Choroid plexus epithelial cell (primary cell): ENCODE measurements around the gene PARD6B.

Experiments used
- DNase-seq: peaks from one replicate; pipeline ENCODE4 v3.0.0-alpha.2; 2010; ENCODE audit warnings: low read depth
- H3K4me3 ChIP-seq: 2 replicates; pipeline ENCODE4 v1.5.1; 2011; ENCODE audit warnings: low read depth, mild to moderate bottlenecking, control low read depth, low read length, moderate library complexity
- TF ChIP-seq, protein P1 (sequence below): conservative IDR thresholded peaks from 2 replicates; pipeline ENCODE4 v1.5.1; 2011; ENCODE audit warnings: low read depth, mild to moderate bottlenecking, control low read depth, inconsistent platforms, low read length, moderate library complexity

Gene PARD6B

DNA sequence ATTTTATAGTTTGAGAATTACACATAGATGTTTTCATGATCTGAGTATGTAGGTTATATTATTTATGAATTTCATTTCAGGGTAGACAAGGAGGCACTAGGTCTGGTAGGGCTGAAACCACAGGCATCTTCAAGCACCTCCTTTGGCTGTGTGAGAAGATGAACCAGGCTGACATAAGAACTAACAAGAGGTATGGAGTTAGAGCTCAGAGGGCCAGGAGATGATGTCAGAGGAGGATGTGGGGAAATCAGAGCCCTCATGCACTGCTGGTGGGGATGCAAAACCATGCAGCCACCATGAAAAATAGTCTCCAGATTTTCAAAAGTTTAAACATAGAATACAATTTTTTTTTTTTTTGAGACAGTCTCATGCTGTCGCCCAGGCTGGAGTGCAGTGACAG lies 26.4 kb upstream of the PARD6B start:
- TF ChIP-seq, protein P1, sequence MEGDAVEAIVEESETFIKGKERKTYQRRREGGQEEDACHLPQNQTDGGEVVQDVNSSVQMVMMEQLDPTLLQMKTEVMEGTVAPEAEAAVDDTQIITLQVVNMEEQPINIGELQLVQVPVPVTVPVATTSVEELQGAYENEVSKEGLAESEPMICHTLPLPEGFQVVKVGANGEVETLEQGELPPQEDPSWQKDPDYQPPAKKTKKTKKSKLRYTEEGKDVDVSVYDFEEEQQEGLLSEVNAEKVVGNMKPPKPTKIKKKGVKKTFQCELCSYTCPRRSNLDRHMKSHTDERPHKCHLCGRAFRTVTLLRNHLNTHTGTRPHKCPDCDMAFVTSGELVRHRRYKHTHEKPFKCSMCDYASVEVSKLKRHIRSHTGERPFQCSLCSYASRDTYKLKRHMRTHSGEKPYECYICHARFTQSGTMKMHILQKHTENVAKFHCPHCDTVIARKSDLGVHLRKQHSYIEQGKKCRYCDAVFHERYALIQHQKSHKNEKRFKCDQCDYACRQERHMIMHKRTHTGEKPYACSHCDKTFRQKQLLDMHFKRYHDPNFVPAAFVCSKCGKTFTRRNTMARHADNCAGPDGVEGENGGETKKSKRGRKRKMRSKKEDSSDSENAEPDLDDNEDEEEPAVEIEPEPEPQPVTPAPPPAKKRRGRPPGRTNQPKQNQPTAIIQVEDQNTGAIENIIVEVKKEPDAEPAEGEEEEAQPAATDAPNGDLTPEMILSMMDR, result no peak
- no peak overlapping the region for H3K4me3 ChIP-seq
- DNase-seq, result peak; percentile 83

DNA sequence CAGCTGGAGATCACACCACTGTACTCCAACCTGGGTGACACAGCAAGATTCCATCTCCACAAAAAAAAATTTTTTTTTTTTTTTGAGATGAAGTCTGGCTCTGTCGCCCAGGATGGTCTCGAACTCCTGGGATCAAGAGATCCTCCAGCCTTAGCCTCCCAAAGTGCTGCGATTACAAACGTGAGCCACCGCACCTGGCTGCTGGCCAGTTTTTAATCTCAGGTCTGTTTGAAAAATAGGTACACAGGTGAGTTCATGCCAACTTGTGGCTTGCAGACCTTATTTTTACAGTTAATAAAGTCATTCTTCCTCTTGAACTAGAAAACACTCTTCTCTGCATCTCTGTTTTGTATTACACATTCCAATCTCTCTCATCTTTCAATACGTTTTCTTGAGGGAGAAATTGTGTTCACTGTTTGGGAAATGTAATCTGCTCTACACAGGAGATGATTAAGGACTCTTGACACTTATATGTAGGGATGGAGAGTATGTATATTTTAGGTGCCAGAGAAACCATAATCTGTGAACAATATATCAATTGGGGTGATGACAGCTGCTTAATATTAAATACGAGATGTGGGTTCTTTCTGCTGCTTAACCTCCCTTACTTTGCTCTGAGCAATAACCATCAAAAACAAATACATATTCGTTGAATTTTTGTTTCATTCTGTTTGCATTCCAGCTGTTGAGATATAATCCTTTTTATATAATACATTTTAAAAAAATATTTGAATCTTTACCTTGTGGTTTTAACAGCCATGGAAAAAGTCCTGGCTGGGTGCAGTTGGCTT lies 22.3 kb upstream of the PARD6B start:
- TF ChIP-seq, protein P1, result no peak
- peak; percentile 46 for DNase-seq
- no peak overlapping the region for H3K4me3 ChIP-seq

DNA sequence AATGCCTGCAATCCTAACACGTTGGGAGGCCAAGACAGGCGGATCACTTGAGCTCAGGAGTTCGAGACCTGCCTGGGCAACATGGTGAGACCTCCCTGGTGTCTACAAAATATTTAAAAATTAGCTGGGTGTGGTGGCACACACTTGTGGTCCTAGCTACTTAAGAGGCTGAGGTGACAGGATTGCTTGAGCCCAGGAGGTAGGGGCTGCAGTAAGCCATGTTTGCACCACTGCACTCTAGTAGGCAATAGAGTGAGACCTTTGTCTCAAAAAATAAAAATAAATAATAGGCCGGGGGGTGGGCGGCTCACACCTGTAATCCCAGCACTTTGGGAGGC lies 21.8 kb upstream of the PARD6B start:
- DNase-seq, result no peak
- TF ChIP-seq, protein P1, result no peak
- H3K4me3 ChIP-seq, result no peak overlapping the region

DNA sequence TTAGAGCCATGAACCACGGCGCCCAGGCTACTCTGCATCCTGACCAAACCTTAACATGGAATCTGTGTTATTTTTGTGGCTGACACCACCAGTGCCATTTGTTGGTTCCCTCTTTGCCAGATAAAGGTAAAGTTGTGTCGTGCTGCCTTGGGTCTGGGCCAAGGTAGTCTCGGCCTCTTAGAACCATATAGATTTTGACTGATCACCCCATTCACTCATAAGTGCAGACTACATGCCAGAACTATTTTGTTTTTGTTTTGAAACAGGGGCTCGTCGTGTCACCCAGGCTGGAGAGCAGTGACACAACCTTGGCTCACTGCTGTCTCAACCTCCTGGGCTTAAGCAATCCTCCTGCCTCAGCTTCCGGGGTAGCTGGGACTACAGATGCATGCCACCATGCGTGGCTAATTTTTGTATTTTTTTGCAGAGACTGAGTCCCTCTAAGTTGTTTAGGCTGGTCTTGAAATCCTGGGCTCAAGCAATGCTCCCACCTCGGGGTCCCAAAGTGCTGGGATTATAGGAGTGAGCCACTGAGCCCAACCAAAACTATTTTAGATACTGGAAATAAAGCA lies 20.8 kb upstream of the PARD6B start:
- no peak overlapping the region for H3K4me3 ChIP-seq
- TF ChIP-seq, protein P1, result no peak
- DNase-seq, result peak; percentile 40

DNA sequence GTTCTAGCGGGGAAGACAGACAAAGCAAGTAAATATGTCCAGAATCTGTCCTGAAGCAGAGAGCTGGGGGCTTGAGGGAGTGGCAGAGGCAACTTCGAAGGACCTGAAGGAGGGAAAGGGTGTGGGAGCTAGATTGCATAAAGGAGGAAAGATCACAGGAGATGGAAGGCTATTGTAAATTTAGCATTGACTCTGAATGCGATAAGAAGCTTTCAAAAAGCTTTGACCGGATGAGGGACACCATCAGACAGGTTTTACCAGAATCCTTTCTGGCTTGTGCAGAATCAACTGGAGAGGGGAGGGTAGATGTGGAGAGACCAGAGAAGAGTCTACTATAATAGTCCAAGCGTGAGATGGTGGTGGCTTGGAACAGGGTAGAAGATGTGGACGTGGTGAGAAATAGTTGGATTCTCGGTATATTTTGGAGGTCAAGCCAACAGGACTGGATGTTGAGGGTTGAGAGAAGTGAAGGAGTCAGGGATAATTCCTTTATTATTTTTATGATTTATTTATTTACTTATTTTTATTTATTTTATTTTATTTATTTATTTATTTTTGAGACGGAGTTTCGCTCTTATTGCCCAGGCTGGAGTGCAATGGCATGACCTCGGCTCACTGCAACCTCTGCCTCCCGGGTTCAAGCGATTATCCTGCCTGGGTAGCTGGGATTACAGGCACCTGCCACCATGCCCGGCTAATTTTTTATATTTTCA lies 20.1 kb upstream of the PARD6B start:
- no peak for DNase-seq
- no peak overlapping the region for H3K4me3 ChIP-seq
- TF ChIP-seq, protein P1, result no peak

DNA sequence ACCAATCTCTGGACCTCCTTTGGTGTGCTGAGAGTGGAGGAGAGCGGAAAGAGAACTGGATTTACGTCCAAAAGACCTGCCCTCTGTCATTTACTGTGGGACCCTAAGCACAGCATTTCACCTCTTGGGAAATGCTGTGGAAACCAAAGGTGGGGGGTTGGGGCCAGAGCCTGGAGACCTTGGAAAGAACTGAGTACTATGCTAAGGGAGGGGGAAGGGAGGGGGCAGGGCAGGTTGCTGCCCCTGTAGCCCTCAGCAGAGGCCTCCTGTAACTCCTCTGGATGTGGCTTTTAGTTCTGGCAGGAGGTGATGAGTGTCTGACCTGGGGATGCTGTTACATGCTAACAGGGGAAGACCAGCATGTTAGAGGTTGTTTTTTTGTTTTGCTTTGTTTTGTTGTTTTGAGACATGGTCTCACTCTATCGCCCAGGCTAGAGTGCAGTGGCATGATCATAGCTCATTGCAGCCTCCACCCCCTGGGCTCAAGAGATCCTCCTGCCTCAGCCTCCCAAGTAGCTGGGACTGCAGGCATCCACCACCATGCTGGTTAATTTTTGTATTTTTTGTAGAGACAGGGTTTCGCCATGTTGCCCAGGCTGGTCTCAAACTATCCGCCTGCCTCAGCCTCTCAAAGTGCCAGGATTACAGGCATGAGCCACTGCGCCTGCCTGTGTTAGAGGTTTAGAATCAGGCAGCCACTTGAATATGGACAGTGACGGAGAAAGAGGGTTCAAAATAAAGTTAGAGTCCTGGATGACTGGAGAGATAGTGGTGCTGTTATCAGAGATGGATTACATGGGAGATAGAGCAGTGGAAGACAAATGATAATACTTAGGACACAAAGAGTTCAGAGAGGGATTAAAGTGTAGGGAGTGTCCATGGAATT lies 18.4 kb upstream of the PARD6B start:
- TF ChIP-seq, protein P1, result no peak
- no peak for DNase-seq

More for the DNA sequence above, 18.4 kb upstream of the PARD6B start:
- no peak overlapping the region for H3K4me3 ChIP-seq
